ENCODE measurements around the gene ONECUT3.

DNA sequence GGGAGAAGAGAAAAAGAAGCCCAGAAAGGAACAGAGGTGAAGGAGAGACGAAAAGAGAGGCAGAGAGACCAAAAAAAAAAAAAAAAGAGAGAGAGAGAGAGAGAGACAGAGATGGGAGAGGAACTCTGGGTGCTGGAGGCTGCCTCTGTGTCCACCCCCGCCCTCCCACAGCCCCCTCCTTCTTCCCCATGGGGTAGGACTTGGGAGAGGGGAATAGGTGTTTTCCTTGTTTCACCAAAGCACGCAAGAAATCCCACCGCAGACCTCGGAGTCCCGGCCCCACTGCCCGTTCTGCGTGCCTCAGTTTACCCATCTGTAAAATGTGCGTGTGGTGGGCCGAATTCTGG lies 4.9 kb downstream of the ONECUT3 start:
- TF ChIP-seq, protein P1, sequence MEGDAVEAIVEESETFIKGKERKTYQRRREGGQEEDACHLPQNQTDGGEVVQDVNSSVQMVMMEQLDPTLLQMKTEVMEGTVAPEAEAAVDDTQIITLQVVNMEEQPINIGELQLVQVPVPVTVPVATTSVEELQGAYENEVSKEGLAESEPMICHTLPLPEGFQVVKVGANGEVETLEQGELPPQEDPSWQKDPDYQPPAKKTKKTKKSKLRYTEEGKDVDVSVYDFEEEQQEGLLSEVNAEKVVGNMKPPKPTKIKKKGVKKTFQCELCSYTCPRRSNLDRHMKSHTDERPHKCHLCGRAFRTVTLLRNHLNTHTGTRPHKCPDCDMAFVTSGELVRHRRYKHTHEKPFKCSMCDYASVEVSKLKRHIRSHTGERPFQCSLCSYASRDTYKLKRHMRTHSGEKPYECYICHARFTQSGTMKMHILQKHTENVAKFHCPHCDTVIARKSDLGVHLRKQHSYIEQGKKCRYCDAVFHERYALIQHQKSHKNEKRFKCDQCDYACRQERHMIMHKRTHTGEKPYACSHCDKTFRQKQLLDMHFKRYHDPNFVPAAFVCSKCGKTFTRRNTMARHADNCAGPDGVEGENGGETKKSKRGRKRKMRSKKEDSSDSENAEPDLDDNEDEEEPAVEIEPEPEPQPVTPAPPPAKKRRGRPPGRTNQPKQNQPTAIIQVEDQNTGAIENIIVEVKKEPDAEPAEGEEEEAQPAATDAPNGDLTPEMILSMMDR (IDR thresholded peaks at IDR 0.05): no peak
- no peak for TF ChIP-seq POLR2A (IDR thresholded peaks at IDR 0.05)

Measured in adrenal gland (tissue), 5 donors.